Neuronal stem cell (in vitro differentiated cells): ENCODE measurements around the gene AIG1.

Experiments used
- DNase-seq: peaks from one replicate; pipeline ENCODE4 v3.0.0-alpha.2; 2013; ENCODE audit warnings: low spot score
- H2AFZ ChIP-seq: one replicate; pipeline ENCODE4 v1.6.1; 2013; ENCODE audit warnings: mild to moderate bottlenecking, low read length, inconsistent platforms
- H2AK5ac ChIP-seq: 2 replicates; pipeline ENCODE4 v1.6.1; 2013; ENCODE audit warnings: low read depth, mild to moderate bottlenecking, inconsistent platforms, low read length, moderate library complexity, mixed read lengths
- H2BK120ac ChIP-seq: 2 replicates; pipeline ENCODE4 v1.6.1; 2013; ENCODE audit warnings: low read depth, mild to moderate bottlenecking, inconsistent platforms, low read length, moderate library complexity, mixed read lengths
- H2BK12ac ChIP-seq: one replicate; pipeline ENCODE4 v1.6.1; 2013; ENCODE audit warnings: low read length, inconsistent platforms
- H2BK15ac ChIP-seq: 2 replicates; pipeline ENCODE4 v1.6.1; 2013; ENCODE audit warnings: mild to moderate bottlenecking, low read length, inconsistent platforms, mixed read lengths
- H2BK5ac ChIP-seq: one replicate; pipeline ENCODE4 v1.6.1; 2013; ENCODE audit warnings: inconsistent platforms, mild to moderate bottlenecking, low read length, moderate library complexity
- H3K14ac ChIP-seq: one replicate; pipeline ENCODE4 v1.6.1; 2013; ENCODE audit warnings: low read length, inconsistent platforms
- H3K18ac ChIP-seq: 2 replicates; pipeline ENCODE4 v1.6.1; 2013; ENCODE audit warnings: low read length, inconsistent platforms
- H3K23ac ChIP-seq: 2 replicates; pipeline ENCODE4 v1.6.1; 2013; ENCODE audit warnings: low read depth, mild to moderate bottlenecking, mixed read lengths, low read length, inconsistent platforms; ENCODE audit not compliant: poor library complexity
- H3K27ac ChIP-seq: replicated peaks from 3 replicates; pipeline ENCODE4 v1.5.1; 2013; ENCODE audit warnings: low read length, inconsistent platforms
- H3K27me3 ChIP-seq, 3 experiments: 2 replicates each; pipeline ENCODE4 v1.6.1; 2013; ENCODE audit warnings: low read length in 3 of 3, mild to moderate bottlenecking in 2 of 3, inconsistent platforms in 1 of 3, low read depth in 1 of 3, mixed read lengths in 1 of 3, moderate library complexity in 1 of 3; ENCODE audit not compliant: control insufficient read depth in 3 of 3, insufficient read depth in 3 of 3
- H3K36me3 ChIP-seq, 2 donors: replicated peaks in 1 of 2; 2 replicates each; pipeline ENCODE4 v1.6.1; 2013; ENCODE audit warnings: low read length in 2 of 2; ENCODE audit not compliant: control insufficient read depth in 2 of 2, insufficient read depth in 2 of 2
- H3K4ac ChIP-seq: 2 replicates; pipeline ENCODE4 v1.6.1; 2013; ENCODE audit warnings: inconsistent platforms, mild to moderate bottlenecking, low read length, moderate library complexity
- H3K4me1 ChIP-seq, 2 donors: 1 replicate in 1 of 2; 2 replicates in 1 of 2; pipeline ENCODE4 v1.6.1; 2013; ENCODE audit warnings: low read length in 2 of 2, low read depth in 1 of 2; ENCODE audit not compliant: control insufficient read depth in 2 of 2, insufficient read depth in 1 of 2
- H3K4me2 ChIP-seq: one replicate; pipeline ENCODE4 v1.6.1; 2013; ENCODE audit warnings: mild to moderate bottlenecking, low read length, inconsistent platforms; ENCODE audit not compliant: insufficient read depth, poor library complexity, severe bottlenecking
- H3K4me3 ChIP-seq, 2 donors: 2 replicates each; pipeline ENCODE4 v1.5.1; 2013; ENCODE audit warnings: low read length in 2 of 2, mild to moderate bottlenecking in 2 of 2, inconsistent platforms in 1 of 2, moderate library complexity in 1 of 2
- H3K79me1 ChIP-seq: one replicate; pipeline ENCODE4 v1.6.1; 2013; ENCODE audit warnings: low read depth, mild to moderate bottlenecking, inconsistent platforms, low read length, moderate library complexity
- H3K9ac ChIP-seq: one replicate; pipeline ENCODE4 v1.6.1; 2013; ENCODE audit warnings: mild to moderate bottlenecking, low read depth, low read length, inconsistent platforms; ENCODE audit not compliant: poor library complexity
- H3K9me3 ChIP-seq, 2 donors: replicated peaks in 1 of 2; 2 replicates each; pipeline versions ENCODE3 to v1.6.1; 2013; ENCODE audit warnings: low read length in 2 of 2, mild to moderate bottlenecking in 2 of 2, inconsistent platforms in 1 of 2, low read depth in 1 of 2, mixed read lengths in 1 of 2, moderate library complexity in 1 of 2; ENCODE audit not compliant: control insufficient read depth in 2 of 2, insufficient read depth in 1 of 2
- H4K8ac ChIP-seq: one replicate; pipeline ENCODE4 v1.6.1; 2013; ENCODE audit warnings: low read depth, mild to moderate bottlenecking, inconsistent platforms, low read length, moderate library complexity
- H4K91ac ChIP-seq: one replicate; pipeline ENCODE4 v1.6.1; 2013; ENCODE audit warnings: low read length, low read depth, mild to moderate bottlenecking, inconsistent platforms; ENCODE audit not compliant: poor library complexity
- WGBS, 2 donors: extraction: QIAGEN DNeasy Blood & Tissue Kit; methylation state at CpG; one replicate each; pipeline ENCODE4 v1.1.7; 2013; ENCODE audit warnings: missing lambda C conversion rate in 2 of 2, mixed read lengths in 1 of 2; ENCODE audit not compliant: insufficient read length in 2 of 2, insufficient replicate concordance in 1 of 2; ENCODE audit errors: extremely low coverage in 2 of 2; 5-methylcytosine and 5-hydroxymethylcytosine counted together

The AIG1 gene

GRCh38 chr6:143135325-143135724 lies 74.6 kb downstream of the AIG1 start:
- Histone ChIP-seq H3K14ac (no peak overlapping the region), H2BK5ac (no peak overlapping the region), H2BK12ac (no peak overlapping the region), H3K4me3 (no peak overlapping the region), H2BK120ac (no peak overlapping the region), H3K9me3 (peaks cover 6 to 11% of the 10 kb centered on the region in 2 donors), H3K9ac (no peak overlapping the region), H2BK15ac (no peak overlapping the region), H3K23ac (no peak overlapping the region), H3K4me2 (no peak overlapping the region), H3K27me3 (no peaks in the 10 kb centered on the region), H3K4me1 (no peaks in the 10 kb centered on the region), H4K8ac (no peak overlapping the region), H3K36me3 (peaks cover 0 to 3% of the 10 kb centered on the region in 2 donors), H4K91ac (no peak overlapping the region), H3K18ac (no peak overlapping the region), H3K27ac (no peak overlapping the region), H2AFZ (no peak overlapping the region), H3K79me1 (no peaks in the 10 kb centered on the region), H2AK5ac (no peak overlapping the region), H3K4ac (no peak overlapping the region)
- no peak for DNase-seq
- no CpG with 5 or more reads among the region's 2 CpGs for WGBS, 2 donors

GRCh38 chr6:143135797-143136561 lies 75.3 kb downstream of the AIG1 start:
- H2AK5ac ChIP-seq = no peak overlapping the region
- H3K27ac ChIP-seq = no peak overlapping the region
- H4K91ac ChIP-seq = no peak overlapping the region
- H3K4me2 ChIP-seq = no peak overlapping the region
- no peak overlapping the region for H3K4ac ChIP-seq
- H2BK12ac ChIP-seq = no peak overlapping the region
- H3K79me1 ChIP-seq = no peaks in the 10 kb centered on the region
- peaks cover 0 to 3% of the 10 kb centered on the region in 2 donors for H3K36me3 ChIP-seq
- H3K4me1 ChIP-seq = no peaks in the 10 kb centered on the region
- peaks cover 4 to 6% of the 10 kb centered on the region in 2 donors for H3K9me3 ChIP-seq
- H4K8ac ChIP-seq = no peak overlapping the region
- no peaks in the 10 kb centered on the region for H3K27me3 ChIP-seq
- H3K14ac ChIP-seq = no peak overlapping the region
- H2BK5ac ChIP-seq = no peak overlapping the region
- H2BK120ac ChIP-seq = no peak overlapping the region
- no peak for DNase-seq
- no peak overlapping the region for H3K4me3 ChIP-seq
- H2BK15ac ChIP-seq = no peak overlapping the region
- no CpG with 5 or more reads among the region's 3 CpGs for WGBS, 2 donors
- H3K18ac ChIP-seq = no peak overlapping the region
- H3K9ac ChIP-seq = no peak overlapping the region
- no peak overlapping the region for H2AFZ ChIP-seq
- no peak overlapping the region for H3K23ac ChIP-seq

GRCh38 chr6:143136647-143137046 lies 76.0 kb downstream of the AIG1 start:
- WGBS, 2 donors = no CpG with 5 or more reads among the region's 3 CpGs
- H2BK15ac ChIP-seq = no peak overlapping the region
- no peak overlapping the region for H3K4ac ChIP-seq
- no peak for DNase-seq
- H3K36me3 ChIP-seq = peaks cover 0 to under 1% of the 10 kb centered on the region in 2 donors
- no peak overlapping the region for H3K18ac ChIP-seq
- no peak overlapping the region for H2BK120ac ChIP-seq
- H2AFZ ChIP-seq = no peak overlapping the region
- H4K8ac ChIP-seq = no peak overlapping the region
- no peak overlapping the region for H2AK5ac ChIP-seq
- H3K23ac ChIP-seq = no peak overlapping the region
- no peak overlapping the region for H2BK5ac ChIP-seq
- no peaks in the 10 kb centered on the region for H3K79me1 ChIP-seq
- no peak overlapping the region for H2BK12ac ChIP-seq
- no peak overlapping the region for H4K91ac ChIP-seq
- H3K9ac ChIP-seq = no peak overlapping the region
- H3K9me3 ChIP-seq = peaks cover 0 to under 1% of the 10 kb centered on the region in 2 donors
- no peak overlapping the region for H3K4me3 ChIP-seq
- no peak overlapping the region for H3K4me2 ChIP-seq
- no peak overlapping the region for H3K14ac ChIP-seq
- no peak overlapping the region for H3K27ac ChIP-seq
- H3K27me3 ChIP-seq = no peaks in the 10 kb centered on the region
- no peaks in the 10 kb centered on the region for H3K4me1 ChIP-seq

- no CpG with 5 or more reads among the region's 3 CpGs for WGBS, 2 donors
- Histone ChIP-seq H2BK15ac (no peak overlapping the region), H3K27me3 (no peaks in the 10 kb centered on the region), H3K14ac (no peak overlapping the region), H3K9me3 (no peaks in the 10 kb centered on the region), H4K8ac (no peak overlapping the region), H4K91ac (no peak overlapping the region), H3K27ac (no peak overlapping the region), H2AFZ (no peak overlapping the region), H3K4me3 (no peak overlapping the region), H3K4ac (no peak overlapping the region), H3K4me1 (no peaks in the 10 kb centered on the region), H3K9ac (no peak overlapping the region), H3K36me3 (no peaks in the 10 kb centered on the region), H2BK120ac (no peak overlapping the region), H2BK12ac (no peak overlapping the region), H2AK5ac (no peak overlapping the region), H3K79me1 (no peaks in the 10 kb centered on the region), H3K18ac (no peak overlapping the region), H2BK5ac (no peak overlapping the region), H3K23ac (no peak overlapping the region), H3K4me2 (no peak overlapping the region)
- no peak for DNase-seq
These were observed 78.6 kb downstream of the AIG1 start for GRCh38 chr6:143139239-143139784.
